HL-60 (cell line): ENCODE data around the gene SACS.

Source experiments
- DNase-seq, 2 experiments: peaks; one replicate each; pipeline ENCODE4 v3.0.0-alpha.2; 2010 to 2020; ENCODE audit warnings: low read depth in 1 of 2, low spot score in 1 of 2
- H3K27ac ChIP-seq: fragments of 250-450 bp; sonication (Bioruptor Pico); replicated peaks from 2 replicates; pipeline ENCODE4 v1.5.1; 2020; ENCODE audit warnings: mild to moderate bottlenecking, moderate library complexity
- H3K27me3 ChIP-seq: fragments of 250-450 bp; sonication (Bioruptor Pico); 2 replicates; pipeline ENCODE4 v1.5.1; 2021; ENCODE audit warnings: mild to moderate bottlenecking, moderate library complexity; ENCODE audit not compliant: insufficient read depth, poor library complexity, severe bottlenecking
- H3K4me3 ChIP-seq: replicated peaks from 2 replicates; pipeline ENCODE4 v1.5.1; 2011; ENCODE audit warnings: mild to moderate bottlenecking, control low read depth, low read length; ENCODE audit not compliant: insufficient read depth
- CTCF ChIP-seq: IDR thresholded peaks from one replicate; pipeline ENCODE4 v1.5.1; 2011; ENCODE audit warnings: low read length, control low read depth, inconsistent platforms; ENCODE audit not compliant: insufficient read depth
- GABPA ChIP-seq: IDR thresholded peaks from 2 replicates; pipeline ENCODE4 v1.6.1; 2012; ENCODE audit warnings: low read depth
- POLR2AphosphoS5 ChIP-seq: IDR thresholded peaks from 2 replicates; pipeline ENCODE4 v1.6.1; 2012; ENCODE audit warnings: low read depth
- REST ChIP-seq: IDR thresholded peaks from 2 replicates; pipeline ENCODE4 v1.6.1; 2012; ENCODE audit warnings: low read depth; ENCODE audit not compliant: insufficient replicate concordance
- SPI1 ChIP-seq: IDR thresholded peaks from 2 replicates; pipeline ENCODE4 v1.6.1; 2012; ENCODE audit warnings: low read depth, mild to moderate bottlenecking, borderline replicate concordance

The SACS gene

GRCh38 chr13:23418776-23419683 lies 14.5 kb downstream of the SACS start:
- Histone ChIP-seq H3K4me3 (no peak overlapping the region), H3K27ac (no peak overlapping the region), H3K27me3 (no peaks in the 10 kb centered on the region)
- TF ChIP-seq SPI1 (no peak), POLR2AphosphoS5 (no peak), REST (no peak), CTCF (no peak), GABPA (no peak)
- no peak for DNase-seq

GRCh38 chr13:23414682-23415081 lies 18.8 kb downstream of the SACS start:
- Histone ChIP-seq H3K4me3 (no peak overlapping the region), H3K27ac (no peak overlapping the region), H3K27me3 (no peaks in the 10 kb centered on the region)
- TF ChIP-seq REST (no peak), GABPA (no peak), SPI1 (no peak), CTCF (no peak), POLR2AphosphoS5 (no peak)
- DNase-seq, result no peak

- Histone ChIP-seq H3K27me3 (no peaks in the 10 kb centered on the region), H3K4me3 (no peak overlapping the region), H3K27ac (no peak overlapping the region)
- no peak for DNase-seq
- TF ChIP-seq REST, result no peak
- TF ChIP-seq POLR2AphosphoS5, result no peak
- no peak for TF ChIP-seq SPI1
- no peak for TF ChIP-seq CTCF
- TF ChIP-seq GABPA, result no peak
Observed at GRCh38 chr13:23411706-23412105, 21.8 kb downstream of the SACS start.
